Endothelial cell of umbilical vein (primary cell): ENCODE results near the gene MSANTD3. TPM values are rescaled to one million over a fixed set of nuclear protein-coding genes. Genes with fewer than 3 reads are reported as not detected.

Experiments
- BruUV-seq: library from RNA; stranded (reverse); fragments of 400-500 nt; replicated peaks from 2 replicates; lab custom pipeline; 2021; lab: Mats Ljungman, UMichigan
- CTCF ChIA-PET: fragments of 300-600, 350-600 bp; sonication (Branson Sonifier 250); formaldehyde crosslinking; loops from one replicate; lab custom pipeline; 2021; ENCODE audit warnings: antibody characterized with exemption, inconsistent platforms; lab: Charles Lee
- POLR2A ChIA-PET: fragments of 300-600, 350-600 bp; sonication (Branson Sonifier 250); formaldehyde crosslinking; loops from one replicate; lab custom pipeline; 2021; ENCODE audit warnings: antibody characterized with exemption, inconsistent platforms; lab: Charles Lee
- DNase-seq: peaks from one replicate; pipeline ENCODE4 v3.0.0-alpha.2; 2011; ENCODE audit warnings: low read depth, low spot score
- FAIRE-seq: peaks from 2 replicates; lab custom pipeline; 2011; peaks lifted over from hg19 to GRCh38; lab: Jason Lieb, UNC
- H2AFZ ChIP-seq: 2 replicates; pipeline ENCODE4 v1.6.0; 2012; ENCODE audit warnings: low read depth, low read length, control low read depth, inconsistent platforms
- H3K27ac ChIP-seq: 2 replicates; pipeline ENCODE4 v1.5.1; 2011; ENCODE audit warnings: low read depth, mild to moderate bottlenecking, control low read depth, low read length, moderate library complexity; ENCODE audit not compliant: insufficient read depth
- H3K27me3 ChIP-seq, 2 experiments: 2 replicates each; pipeline versions ENCODE4 v1.6.0 to v1.6.1; 2011; ENCODE audit warnings: low read length in 2 of 2, mixed read lengths in 1 of 2; ENCODE audit not compliant: control insufficient read depth in 2 of 2, insufficient read depth in 2 of 2
- H3K36me3 ChIP-seq, 2 experiments: 2 replicates in 1 of 2; 3 replicates in 1 of 2; pipeline ENCODE4 v1.5.1; 2011; ENCODE audit warnings: low read length in 2 of 2, mild to moderate bottlenecking in 1 of 2, moderate library complexity in 1 of 2; ENCODE audit not compliant: control insufficient read depth in 2 of 2, insufficient read depth in 2 of 2; ENCODE audit errors: extremely low read depth in 1 of 2
- H3K4me1 ChIP-seq: 3 replicates; pipeline ENCODE4 v1.5.1; 2011; ENCODE audit warnings: mild to moderate bottlenecking, low read length; ENCODE audit not compliant: control insufficient read depth, insufficient read depth; ENCODE audit errors: extremely low read depth
- H3K4me2 ChIP-seq: 2 replicates; pipeline ENCODE4 v1.6.1; 2011; ENCODE audit warnings: low read length, control low read depth, mixed read lengths; ENCODE audit not compliant: insufficient read depth
- H3K4me3 ChIP-seq, 3 experiments: fragments of 200-600 bp in 1 of 3; sonication (generic), shearing (Covaris generic) in 1 of 3; replicated peaks in 1 of 3; 2 replicates each; pipeline ENCODE4 v1.5.1; 2011 to 2016; ENCODE audit warnings: control low read depth in 3 of 3, low read length in 3 of 3, mild to moderate bottlenecking in 2 of 3, inconsistent platforms in 1 of 3, low read depth in 1 of 3, moderate library complexity in 1 of 3; ENCODE audit not compliant: insufficient read depth in 1 of 3
- H3K79me2 ChIP-seq: 2 replicates; pipeline ENCODE4 v1.6.0; 2012; ENCODE audit warnings: low read length, inconsistent platforms; ENCODE audit not compliant: control insufficient read depth, insufficient read depth
- H3K9ac ChIP-seq: replicated peaks from 2 replicates; pipeline ENCODE3; 2011; ENCODE audit warnings: low read length, control low read depth; ENCODE audit not compliant: insufficient read depth; ENCODE audit errors: extremely low read depth
- H3K9me1 ChIP-seq: replicated peaks from 3 replicates; pipeline ENCODE4 v1.6.0; 2011; ENCODE audit warnings: mild to moderate bottlenecking, low read length; ENCODE audit not compliant: control insufficient read depth, insufficient read depth; ENCODE audit errors: extremely low read depth
- H3K9me3 ChIP-seq: replicated peaks from 2 replicates; pipeline ENCODE4 v1.5.1; 2012; ENCODE audit warnings: low read length, inconsistent platforms; ENCODE audit not compliant: control insufficient read depth, insufficient read depth
- H4K20me1 ChIP-seq: replicated peaks from 2 replicates; pipeline ENCODE3; 2011; ENCODE audit warnings: mild to moderate bottlenecking, low read length; ENCODE audit not compliant: control insufficient read depth, insufficient read depth; ENCODE audit errors: extremely low read depth
- CTCF ChIP-seq, 2 donors: IDR thresholded peaks; 1 replicate in 1 of 2; 2 replicates in 1 of 2; pipeline ENCODE4 v1.5.1; 2011; ENCODE audit warnings: low read length in 2 of 2, mild to moderate bottlenecking in 2 of 2, moderate library complexity in 2 of 2, control low read depth in 1 of 2, inconsistent platforms in 1 of 2, low read depth in 1 of 2; ENCODE audit not compliant: insufficient read depth in 1 of 2; ENCODE audit errors: extremely low read depth in 1 of 2
- EZH2 ChIP-seq: IDR thresholded peaks from 2 replicates; pipeline ENCODE4 v1.6.1; 2012; ENCODE audit warnings: borderline replicate concordance, low read depth, mild to moderate bottlenecking, moderate library complexity, low read length, inconsistent platforms; ENCODE audit not compliant: severe bottlenecking
- FOS ChIP-seq: IDR thresholded peaks from 2 replicates; pipeline ENCODE4 v1.6.1; 2011; ENCODE audit warnings: mild to moderate bottlenecking, low read length, moderate library complexity, borderline replicate concordance; ENCODE audit not compliant: insufficient read depth
- GATA2 ChIP-seq: IDR thresholded peaks from 2 replicates; pipeline ENCODE4 v1.7.0; 2011; ENCODE audit warnings: low read depth, mild to moderate bottlenecking, moderate library complexity, mixed read lengths, low read length; ENCODE audit not compliant: insufficient read length, insufficient read depth
- JUN ChIP-seq: IDR thresholded peaks from 2 replicates; pipeline ENCODE4 v1.6.1; 2011; ENCODE audit warnings: borderline replicate concordance, low read depth; ENCODE audit not compliant: insufficient read length, insufficient read depth
- MAX ChIP-seq: IDR thresholded peaks from 2 replicates; pipeline ENCODE4 v1.6.1; 2011; ENCODE audit not compliant: insufficient read depth, insufficient read length
- MYC ChIP-seq: IDR thresholded peaks from one replicate; pipeline ENCODE4 v1.6.1; 2011; ENCODE audit warnings: mild to moderate bottlenecking, low read depth, low read length
- POLR2A ChIP-seq: IDR thresholded peaks from 2 replicates; pipeline ENCODE4 v1.6.1; 2012; ENCODE audit warnings: low read depth, mild to moderate bottlenecking, control low read depth, low read length
- POLR2AphosphoS5 ChIP-seq: IDR thresholded peaks from 2 replicates; pipeline ENCODE4 v1.6.1; 2012; ENCODE audit warnings: low read depth, mild to moderate bottlenecking, control low read depth, low read length, moderate library complexity; ENCODE audit not compliant: insufficient read depth
- dilution Hi-C: fragments of 300-500 bp; cut with MboI; formaldehyde crosslinking; loops from one replicate; pipeline ENCODE4 v1.15.0; 2019; ENCODE audit warnings: low sequenced_read_pairs; ENCODE audit not compliant: extremely low pct_ligation_motif_present
- intact Hi-C: fragments of 100-400 bp; cut with micrococcal nuclease; formaldehyde crosslinking; loops from one replicate; pipeline ENCODE4 v1.10.0; 2022
- polyA plus RNA-seq, 4 experiments: library from polyadenylated mRNA; depleted of rRNA in 3 of 4; stranded (reverse) in 3 of 4; unstranded in 1 of 4; fragments of >200 nt; gene quantifications; 2 replicates each; pipeline versions ENCODE4 v1.2.1 to v1.2.3, GENCODE V29; 2011 to 2012; ENCODE audit warnings: missing spikeins in 1 of 4
- total RNA-seq: library from RNA; stranded (reverse); gene quantifications from 2 replicates; pipeline ENCODE4 v1.2.3, GENCODE V29; 2021

MSANTD3 gene
- total and polyA plus RNA-seq, 2 donors (not counting 3 experiments of a cell fraction or from before 2014, with no cell fraction given), result 31.3 to 88.5 TPM

GRCh38 chr9:100447041-100447440 is 20.1 kb downstream of the MSANTD3 start:
- Histone ChIP-seq H4K20me1 (peaks cover 9% of the 10 kb centered on the region), H2AFZ (no peak overlapping the region), H3K27ac (no peak overlapping the region), H3K9me1 (no peaks in the 10 kb centered on the region), H3K4me3 (no peak overlapping the region), H3K27me3 (no peaks in the 10 kb centered on the region), H3K4me1 (peaks cover 10% of the 10 kb centered on the region), H3K79me2 (peaks cover 74% of the 10 kb centered on the region), H3K36me3 (peaks cover 2 to 17% of the 10 kb centered on the region in 2 experiments), H3K4me2 (no peak overlapping the region), H3K9me3 (no peaks in the 10 kb centered on the region), H3K9ac (no peak overlapping the region)
- ChIA-PET CTCF (interaction anchor here (3.9 kb wide), 1 partner anchor 9 kb away, joined by 13 read pairs; no protein-coding TSS in a partner anchor), POLR2A (no interaction called here)
- BruUV-seq, result no TSS peak
- dilution Hi-C loops (loop anchor here (25.0 kb wide), 1 partner anchor 110 kb away; no protein-coding TSS in a partner anchor), intact Hi-C loops (no loop called here)
- no peak for DNase-seq
- no peak for FAIRE-seq
- TF ChIP-seq JUN (no peak), MYC (no peak), POLR2AphosphoS5 (no peak), POLR2A (no peak), MAX (no peak), GATA2 (no peak), CTCF (IDR thresholded peaks at IDR 0.05; ENCODE audit: extremely low read depth in 1 of 2, insufficient read depth in 1 of 2, low read depth in 1 of 2, low read length in 2 of 2) (no peak), EZH2 (no peak), FOS (no peak)
